Upper lobe of left lung (tissue), 6 donors: ENCODE measurements around the gene PFKFB1. TPM values are rescaled to one million over a fixed set of nuclear protein-coding genes. Genes with fewer than 3 reads are reported as not detected.
A peak's percentile ranks its signal among the peaks of the same experiment; 100 is the strongest.

ENCODE experiments used
- ATAC-seq, 2 donors: fragments of 200-7000 bp; cut with Tn5 transposase; one replicate each; pipeline ENCODE4 v1.9.1; 2022; ENCODE audit warnings: mild to moderate bottlenecking in 2 of 2, moderate library complexity in 2 of 2; ENCODE audit not compliant: low FRiP score in 2 of 2
- DNase-seq, 2 donors: peaks; one replicate each; pipeline ENCODE4 v3.0.0-alpha.2; 2019 to 2020
- H3K27ac ChIP-seq, 4 donors: fragments of 200-600 bp; sonication (generic); one replicate each; pipeline ENCODE4 v1.5.1; 2016 to 2019
- H3K27me3 ChIP-seq, 4 donors: fragments of 200-600 bp; sonication (generic); one replicate each; pipeline ENCODE4 v1.5.1; 2017 to 2019
- H3K36me3 ChIP-seq, 4 donors: fragments of 200-600 bp; sonication (generic); one replicate each; pipeline ENCODE4 v1.5.1; 2016 to 2019
- H3K4me1 ChIP-seq, 4 donors: fragments of 200-600 bp; sonication (generic); one replicate each; pipeline ENCODE4 v1.5.1; 2018 to 2019
- H3K4me3 ChIP-seq, 4 donors: fragments of 200-600 bp; sonication (generic); one replicate each; pipeline ENCODE4 v1.5.1; 2017 to 2019; ENCODE audit warnings: mild to moderate bottlenecking in 2 of 4, moderate library complexity in 1 of 4
- H3K9me3 ChIP-seq, 4 donors: fragments of 200-600 bp; sonication (generic); one replicate each; pipeline ENCODE4 v1.5.1; 2018 to 2019
- CTCF ChIP-seq, 6 experiments: fragments of 450-650 bp in 4 of 6; fragments of 200-600 bp in 2 of 6; sonication (generic) in 2 of 6; IDR thresholded peaks; one replicate each; pipeline ENCODE4 v1.5.1; 2016 to 2019; ENCODE audit warnings: antibody characterized with exemption in 6 of 6
- EP300 ChIP-seq, 4 donors: sonication (generic); formaldehyde crosslinking; IDR thresholded peaks; one replicate each; pipeline ENCODE4 v1.5.1; 2017; ENCODE audit warnings: antibody characterized with exemption in 4 of 4, control low read depth in 2 of 4
- POLR2A ChIP-seq, 4 donors: fragments of 450-650 bp; IDR thresholded peaks; one replicate each; pipeline ENCODE4 v1.5.1; 2016 to 2017; ENCODE audit warnings: antibody characterized with exemption in 4 of 4, mild to moderate bottlenecking in 2 of 4
- POLR2AphosphoS5 ChIP-seq, 2 donors: sonication (generic); formaldehyde crosslinking; IDR thresholded peaks; one replicate each; pipeline ENCODE4 v1.5.1; 2017; ENCODE audit warnings: antibody characterized with exemption in 2 of 2
- WGBS, 2 donors: methylation state at CpG; one replicate each; pipeline ENCODE4 v1.1.5; 2017 to 2018; 5-methylcytosine and 5-hydroxymethylcytosine counted together
- total RNA-seq, 6 donors: library from RNA; depleted of rRNA in 4 of 6; stranded (reverse); fragments of >200 nt in 4 of 6; gene quantifications; one replicate each; pipeline versions ENCODE4 v1.1.0 to v1.2.1, GENCODE V29; 2016 to 2021
- donor health status: DM: no; HTN: no; CAD: no; lungs with moderate emphysema.
- donor health status: DM: no; HTN: yes; CAD: no; lungs with severe emphysema.

Gene PFKFB1
- total RNA-seq, 6 donors from 2014 or later = 0.31 to 0.33 TPM; not detected in 4

GRCh38 chrX:54930291-54931049, 63.5 kb downstream of the PFKFB1 start:
- TF ChIP-seq POLR2A (IDR thresholded peaks at IDR 0.05) = no peak
- no peak for TF ChIP-seq CTCF (IDR thresholded peaks at IDR 0.05)
- no peak for TF ChIP-seq POLR2AphosphoS5 (IDR thresholded peaks at IDR 0.05)
- no peak for TF ChIP-seq EP300 (IDR thresholded peaks at IDR 0.05)
- DNase-seq (peak in 1 of 2 donors; percentile 24), ATAC-seq (no peak)
- Histone ChIP-seq H3K27ac (no peak overlapping the region), H3K4me3 (no peak overlapping the region), H3K9me3 (no peaks in the 10 kb centered on the region), H3K27me3 (no peaks in the 10 kb centered on the region), H3K4me1 (no peaks in the 10 kb centered on the region), H3K36me3 (peaks cover 0 to 5% (median 0%) of the 10 kb centered on the region in 4 donors)
- 85 to 93% methylated on average over 2 to 15 of the region's 17 CpGs for WGBS, 2 donors

- H3K27me3 ChIP-seq = no peaks in the 10 kb centered on the region
- WGBS, 2 donors = 81% methylated on average over 3 of the region's 3 CpGs; no CpG with 5 or more reads in 1 of the 2 donors
- ATAC-seq = no peak
- H3K36me3 ChIP-seq = peaks cover 0 to 5% (median 0%) of the 10 kb centered on the region in 4 donors
- H3K9me3 ChIP-seq = no peaks in the 10 kb centered on the region
- no peak for DNase-seq
- H3K4me1 ChIP-seq = no peaks in the 10 kb centered on the region
- no peak for TF ChIP-seq POLR2AphosphoS5 (IDR thresholded peaks at IDR 0.05)
- TF ChIP-seq POLR2A (IDR thresholded peaks at IDR 0.05) = no peak
- TF ChIP-seq CTCF (IDR thresholded peaks at IDR 0.05) = no peak
- no peak for TF ChIP-seq EP300 (IDR thresholded peaks at IDR 0.05)
- no peak overlapping the region for H3K27ac ChIP-seq
- H3K4me3 ChIP-seq = no peak overlapping the region
Measured at GRCh38 chrX:54928876-54929275, 65.1 kb downstream of the PFKFB1 start.

- H3K4me3 ChIP-seq = no peak overlapping the region
- ATAC-seq = no peak
- 61% methylated on average over 2 of the region's 2 CpGs; no CpG with 5 or more reads in 1 of the 2 donors for WGBS, 2 donors
- no peaks in the 10 kb centered on the region for H3K9me3 ChIP-seq
- no peak for TF ChIP-seq CTCF (IDR thresholded peaks at IDR 0.05)
- no peak for TF ChIP-seq EP300 (IDR thresholded peaks at IDR 0.05)
- TF ChIP-seq POLR2A (IDR thresholded peaks at IDR 0.05) = no peak
- TF ChIP-seq POLR2AphosphoS5 (IDR thresholded peaks at IDR 0.05) = no peak
- H3K4me1 ChIP-seq = no peaks in the 10 kb centered on the region
- DNase-seq = no peak
- H3K27me3 ChIP-seq = no peaks in the 10 kb centered on the region
- H3K36me3 ChIP-seq = peaks cover 0 to 5% (median 0%) of the 10 kb centered on the region in 4 donors
- H3K27ac ChIP-seq = no peak overlapping the region
Measured at GRCh38 chrX:54926978-54927377, 67.0 kb downstream of the PFKFB1 start.

- Histone ChIP-seq H3K36me3 (no peaks in the 10 kb centered on the region), H3K4me3 (no peak overlapping the region), H3K9me3 (no peaks in the 10 kb centered on the region), H3K27ac (no peak overlapping the region), H3K4me1 (peaks cover 0 to 4% (median 0%) of the 10 kb centered on the region in 4 donors), H3K27me3 (no peaks in the 10 kb centered on the region)
- WGBS, 2 donors = 91% methylated on average over 7 of the region's 7 CpGs; no CpG with 5 or more reads in 1 of the 2 donors
- TF ChIP-seq EP300 (IDR thresholded peaks at IDR 0.05) (no peak), POLR2AphosphoS5 (IDR thresholded peaks at IDR 0.05) (no peak), CTCF (IDR thresholded peaks at IDR 0.05) (no peak), POLR2A (IDR thresholded peaks at IDR 0.05) (no peak)
- ATAC-seq (no peak), DNase-seq (no peak)
Measured at GRCh38 chrX:54923376-54923775, 70.6 kb downstream of the PFKFB1 start.
